Large intestine (tissue), 12 donors: ENCODE data around the gene PAGE4. TPM values are rescaled to one million over a fixed set of nuclear protein-coding genes. Genes with fewer than 3 reads are reported as not detected.

Source experiments
- DNase-seq, 2 donors: peaks; one replicate each; pipeline versions ENCODE4 v3.0.0 to v3.0.0-alpha.2; 2013
- H3K27ac ChIP-seq: one replicate; pipeline ENCODE4 v1.5.1; 2013; ENCODE audit warnings: low read length
- H3K27me3 ChIP-seq: 2 replicates; pipeline ENCODE4 v1.6.1; 2013; ENCODE audit warnings: low read length; ENCODE audit not compliant: control insufficient read depth, insufficient read depth
- H3K36me3 ChIP-seq: 2 replicates; pipeline ENCODE4 v1.6.1; 2013; ENCODE audit warnings: low read length; ENCODE audit not compliant: control insufficient read depth, insufficient read depth
- H3K4me1 ChIP-seq: one replicate; pipeline ENCODE4 v1.6.1; 2013; ENCODE audit warnings: low read length; ENCODE audit not compliant: control insufficient read depth, insufficient read depth
- H3K4me3 ChIP-seq: one replicate; pipeline ENCODE4 v1.5.1; 2013; ENCODE audit warnings: low read length
- H3K9me3 ChIP-seq: one replicate; pipeline ENCODE4 v1.6.1; 2013; ENCODE audit warnings: mild to moderate bottlenecking, low read depth, low read length, moderate library complexity; ENCODE audit not compliant: control insufficient read depth
- WGBS: methylation state at CpG from one replicate; pipeline ENCODE4 v1.1.5; 2013; ENCODE audit warnings: low lambda C conversion rate; ENCODE audit not compliant: insufficient coverage; 5-methylcytosine and 5-hydroxymethylcytosine counted together
- long read RNA-seq, 11 donors: transcript quantifications; one replicate each; lab custom pipeline, GENCODE V29; 2026
- polyA plus RNA-seq: library from polyadenylated mRNA; unstranded; fragments of 120-200 nt; gene quantifications from one replicate; pipeline ENCODE4 v1.2.1, GENCODE V29; 2013

PAGE4 gene, protein sequence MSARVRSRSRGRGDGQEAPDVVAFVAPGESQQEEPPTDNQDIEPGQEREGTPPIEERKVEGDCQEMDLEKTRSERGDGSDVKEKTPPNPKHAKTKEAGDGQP
- polyA plus RNA-seq = not detected
- long read RNA-seq, donor 1 = 0 reads
- long read RNA-seq, donor 2 = 0 reads
- long read RNA-seq, donor 3 = 0 reads
- long read RNA-seq, donor 4 = 0 reads
- long read RNA-seq, donor 5 = 0 reads
- long read RNA-seq, donor 6, transcript PAGE4-201 (5 exons, 499 nt) = major isoform, 8 of 9 reads
- long read RNA-seq, donor 6, partial matches to known transcripts = 0 of 9 reads
- long read RNA-seq, donor 6, other reads (novel, unspliced or antisense) = 0 of 9 reads
- long read RNA-seq, donor 7 = 0 reads
- long read RNA-seq, donor 8 = 0 reads
- long read RNA-seq, donor 9 = 0 reads
- long read RNA-seq, donor 10 = 0 reads
- long read RNA-seq, donor 11 = 0 reads

DNA sequence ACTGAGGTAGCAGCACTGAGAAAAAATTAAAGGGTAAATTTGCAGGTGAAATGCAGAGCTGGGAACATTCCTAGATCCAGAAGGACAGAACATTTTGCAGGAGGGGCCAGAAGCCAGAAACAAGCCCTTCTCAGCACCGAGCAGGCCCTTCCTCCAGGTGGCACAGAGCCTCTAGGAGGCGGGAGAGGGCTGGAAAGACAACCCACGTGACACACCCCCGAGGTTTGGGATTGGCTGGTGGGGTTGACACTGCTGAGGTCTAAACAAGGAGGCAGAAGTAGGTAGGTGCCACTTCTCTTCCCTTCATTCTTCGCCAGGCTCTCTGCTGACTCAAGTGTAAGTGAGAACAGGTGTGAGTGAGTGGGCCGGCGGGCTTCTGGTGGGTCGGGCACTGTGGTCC, at the start of gene PAGE4:
Gene PAGE4, plus strand, starts transcription at position 288 of the 400 bp plus-strand sequence. CDS start 1,126 bp downstream, outside the sequence.
- no peaks in the 10 kb centered on the region for H3K36me3 ChIP-seq
- H3K27ac ChIP-seq = no peak within 1 kb of the TSS
- no CpG with 5 or more reads among the region's 8 CpGs for WGBS
- H3K27me3 ChIP-seq = no peaks in the 10 kb centered on the region
- no peak within 1 kb of the TSS for H3K4me3 ChIP-seq
- H3K9me3 ChIP-seq = no peaks in the 10 kb centered on the region
- no peak for DNase-seq
- H3K4me1 ChIP-seq = no peaks in the 10 kb centered on the region

DNA sequence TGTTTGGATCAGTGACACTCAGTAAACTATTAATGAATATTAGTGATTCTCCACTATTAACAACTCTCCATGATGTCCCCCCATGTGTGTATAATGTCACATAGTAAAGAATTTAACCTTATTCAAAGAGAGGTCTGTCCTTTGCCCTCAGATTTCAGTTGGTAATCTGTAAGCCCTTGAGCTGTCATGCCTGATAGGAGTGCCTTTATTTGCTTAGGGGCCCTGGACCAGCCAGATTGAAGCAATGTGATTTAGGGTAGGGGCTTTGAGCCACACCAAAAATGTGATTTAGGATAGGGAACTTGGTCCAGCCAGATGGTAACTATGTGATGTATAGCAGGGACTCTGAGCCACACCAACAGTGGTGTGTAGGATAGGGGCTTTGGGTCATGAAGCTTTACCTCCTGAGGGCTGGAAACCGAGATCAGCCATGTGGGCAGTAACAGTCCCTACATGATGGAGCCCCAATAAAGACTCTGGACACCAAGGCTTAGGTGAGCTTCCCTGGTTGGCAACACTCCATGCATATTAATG, 44.3 kb upstream of the PAGE4 start:
- Histone ChIP-seq H3K27me3 (no peaks in the 10 kb centered on the region), H3K9me3 (no peaks in the 10 kb centered on the region), H3K36me3 (no peaks in the 10 kb centered on the region), H3K4me1 (no peaks in the 10 kb centered on the region), H3K4me3 (no peak overlapping the region), H3K27ac (no peak overlapping the region)
- WGBS = no CpG with 5 or more reads among the region's 1 CpG
- DNase-seq = no peak

DNA sequence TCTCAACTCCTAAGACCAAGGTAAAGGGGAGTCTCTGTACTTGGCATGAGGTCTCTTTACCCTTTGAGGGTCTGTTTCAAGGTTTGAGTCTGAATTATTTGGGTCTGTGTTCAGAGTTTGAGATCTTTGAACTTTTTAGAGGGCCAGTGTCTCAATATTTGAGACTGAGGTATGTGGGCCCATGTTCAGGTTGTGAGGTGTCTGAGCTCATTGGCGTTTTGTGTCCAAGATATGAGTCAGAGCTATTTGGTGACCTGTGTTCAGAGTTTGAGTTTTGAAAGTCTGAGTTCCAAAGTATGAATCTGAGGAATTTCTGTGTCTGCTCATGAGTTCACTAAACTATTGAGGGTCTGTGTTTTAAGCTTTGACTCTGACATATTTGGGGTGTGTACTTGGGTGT, 36.7 kb upstream of the PAGE4 start:
- no CpG with 5 or more reads among the region's 1 CpG for WGBS
- no peaks in the 10 kb centered on the region for H3K9me3 ChIP-seq

DNA sequence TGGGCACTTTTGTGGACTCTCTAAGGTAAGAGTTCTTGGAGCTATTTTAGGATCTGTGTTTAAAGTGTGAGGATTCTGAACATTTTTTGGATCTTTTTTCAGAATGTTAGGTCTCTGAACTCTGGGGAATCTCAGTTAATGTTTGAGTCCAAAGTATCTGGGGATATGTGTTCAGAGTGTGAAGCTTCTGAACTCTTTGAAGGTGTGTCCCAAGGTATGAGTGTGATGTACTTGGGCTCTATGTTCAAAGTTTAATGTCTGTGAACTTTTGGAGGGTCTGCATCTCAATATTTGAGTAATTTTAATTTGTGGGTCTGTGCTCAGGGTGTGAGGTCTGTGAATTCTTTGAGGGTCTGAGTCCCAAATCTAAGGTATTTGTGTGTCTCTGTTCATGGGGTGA, 35.4 kb upstream of the PAGE4 start:
- H3K27ac ChIP-seq = no peak overlapping the region
- H3K4me3 ChIP-seq = no peak overlapping the region
- no peaks in the 10 kb centered on the region for H3K27me3 ChIP-seq
- no peaks in the 10 kb centered on the region for H3K9me3 ChIP-seq
- H3K36me3 ChIP-seq = no peaks in the 10 kb centered on the region
- no peak for DNase-seq
- no peaks in the 10 kb centered on the region for H3K4me1 ChIP-seq

More for the DNA sequence above, 36.7 kb upstream of the PAGE4 start:
- no peaks in the 10 kb centered on the region for H3K4me1 ChIP-seq
- no peaks in the 10 kb centered on the region for H3K36me3 ChIP-seq
- no peak overlapping the region for H3K27ac ChIP-seq
- no peaks in the 10 kb centered on the region for H3K27me3 ChIP-seq
- no peak overlapping the region for H3K4me3 ChIP-seq
- no peak for DNase-seq

GRCh38 chrX:49799828-49800227, 29.3 kb upstream of the PAGE4 start:
- Histone ChIP-seq H3K36me3 (no peaks in the 10 kb centered on the region), H3K27me3 (no peaks in the 10 kb centered on the region), H3K4me1 (no peaks in the 10 kb centered on the region), H3K4me3 (no peak overlapping the region), H3K27ac (no peak overlapping the region), H3K9me3 (no peaks in the 10 kb centered on the region)
- no peak for DNase-seq
- WGBS = no CpG with 5 or more reads among the region's 1 CpG

DNA sequence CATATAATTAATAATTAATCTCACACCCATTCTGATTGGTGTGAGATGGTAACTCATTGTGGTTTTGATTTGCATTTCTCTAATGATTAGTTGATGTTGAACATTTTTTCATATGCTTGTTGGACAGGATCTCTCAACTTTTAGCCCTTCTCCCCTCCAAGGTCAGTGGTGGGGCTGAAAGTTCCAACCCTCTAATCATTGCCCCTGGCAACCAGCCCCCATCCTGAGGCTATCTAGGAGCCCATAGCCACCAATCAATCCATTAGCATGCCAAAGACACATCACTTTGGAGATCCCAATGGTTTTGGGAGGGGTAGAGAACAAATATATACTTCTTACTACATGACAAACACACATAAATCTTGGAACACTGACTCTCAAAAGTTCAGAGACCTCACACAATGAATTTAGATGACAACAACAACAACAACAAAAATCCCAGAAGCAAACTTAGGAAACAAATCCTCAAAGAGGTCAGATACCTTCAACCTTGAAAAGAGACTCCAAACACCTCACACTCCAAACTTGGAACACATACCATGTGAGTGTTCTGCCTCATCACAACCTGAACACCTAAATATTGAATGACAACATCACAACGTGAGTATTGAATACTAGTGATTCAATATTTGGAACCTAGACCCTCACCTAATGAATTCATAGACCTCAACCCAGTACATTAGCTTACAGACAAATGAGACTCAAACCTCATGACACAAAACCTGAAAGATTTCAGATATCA, 19.0 kb upstream of the PAGE4 start:
- no peaks in the 10 kb centered on the region for H3K27me3 ChIP-seq
- H3K4me1 ChIP-seq = no peaks in the 10 kb centered on the region
- no peaks in the 10 kb centered on the region for H3K9me3 ChIP-seq
- no peak overlapping the region for H3K4me3 ChIP-seq
- DNase-seq = no peak
- no peak overlapping the region for H3K27ac ChIP-seq
- H3K36me3 ChIP-seq = no peaks in the 10 kb centered on the region
- no CpG with 5 or more reads among the region's 1 CpG for WGBS

DNA sequence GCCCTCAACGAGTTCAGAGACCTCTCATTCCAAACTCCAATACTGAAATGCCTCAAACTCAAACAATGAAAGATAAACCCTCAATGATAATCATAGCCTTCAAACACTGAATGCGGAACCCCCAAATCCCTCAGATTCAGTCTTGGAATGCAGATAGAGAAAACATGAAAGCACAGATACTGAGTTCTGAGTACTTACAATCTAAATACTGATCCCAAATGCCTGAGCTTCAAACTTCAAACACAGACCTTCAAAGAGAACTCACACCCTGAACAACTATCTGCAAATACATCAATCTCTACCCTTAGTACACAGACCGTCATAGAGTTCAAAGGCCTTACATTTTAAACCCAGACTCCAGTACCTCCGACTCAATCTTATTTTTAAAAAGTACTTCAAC, 16.9 kb upstream of the PAGE4 start:
- H3K9me3 ChIP-seq = no peaks in the 10 kb centered on the region
- H3K36me3 ChIP-seq = no peaks in the 10 kb centered on the region
- no peak overlapping the region for H3K4me3 ChIP-seq
- no peak overlapping the region for H3K27ac ChIP-seq
- no peaks in the 10 kb centered on the region for H3K27me3 ChIP-seq
- WGBS = no CpG with 5 or more reads among the region's 4 CpGs
- no peak for DNase-seq
- no peaks in the 10 kb centered on the region for H3K4me1 ChIP-seq

GRCh38 chrX:49816435-49816834, 12.7 kb upstream of the PAGE4 start:
- Histone ChIP-seq H3K36me3 (no peaks in the 10 kb centered on the region), H3K27ac (no peak overlapping the region), H3K9me3 (no peaks in the 10 kb centered on the region), H3K4me1 (no peaks in the 10 kb centered on the region), H3K27me3 (no peaks in the 10 kb centered on the region), H3K4me3 (no peak overlapping the region)
- WGBS = no CpG with 5 or more reads among the region's 4 CpGs
- DNase-seq = no peak

- no CpG with 5 or more reads among the region's 8 CpGs for WGBS
- Histone ChIP-seq H3K27ac (no peak overlapping the region), H3K36me3 (no peaks in the 10 kb centered on the region), H3K9me3 (no peaks in the 10 kb centered on the region), H3K27me3 (no peaks in the 10 kb centered on the region), H3K4me3 (no peak overlapping the region), H3K4me1 (peaks cover 7% of the 10 kb centered on the region)
- DNase-seq = peak in 1 of 2 donors; percentile 7
Measured at GRCh38 chrX:49838374-49838773, 9.3 kb downstream of the PAGE4 start.

GRCh38 chrX:49840679-49841078, 11.6 kb downstream of the PAGE4 start:
- peaks cover 7% of the 10 kb centered on the region for H3K4me1 ChIP-seq
- DNase-seq = peak; percentile 82 to 85
- no peaks in the 10 kb centered on the region for H3K36me3 ChIP-seq
- H3K9me3 ChIP-seq = no peaks in the 10 kb centered on the region
- no CpG with 5 or more reads among the region's 3 CpGs for WGBS
- peak overlapping the region; percentile 55 for H3K27ac ChIP-seq
- H3K27me3 ChIP-seq = no peaks in the 10 kb centered on the region
- H3K4me3 ChIP-seq = no peak overlapping the region
